Astrocyte (in vitro differentiated cells and primary cell): ENCODE measurements around the gene CROCC2.

Experiments
- CTCF ChIP-seq: IDR thresholded peaks from 2 replicates; pipeline ENCODE4 v1.5.1; 2011; ENCODE audit warnings: low read depth, mild to moderate bottlenecking, inconsistent platforms, low read length, moderate library complexity; ENCODE audit not compliant: insufficient read depth
- EZH2 ChIP-seq: IDR thresholded peaks from 2 replicates; pipeline ENCODE4 v1.6.1; 2012; ENCODE audit warnings: mild to moderate bottlenecking, low read length, inconsistent platforms; ENCODE audit not compliant: insufficient read depth

- no peak for TF ChIP-seq CTCF
- TF ChIP-seq EZH2, result no peak
Observed at GRCh38 chr2:240917009-240917683, 11.0 kb downstream of the CROCC2 start.
